Hepatocyte (in vitro differentiated cells): Measurements from ENCODE around the gene ILDR2. TPM values are rescaled to one million over a fixed set of nuclear protein-coding genes. Genes with fewer than 3 reads are reported as not detected.

ENCODE experiments used
- DNase-seq: peaks from one replicate; pipeline ENCODE4 v3.0.0-alpha.2; 2016; ENCODE audit warnings: low spot score
- H2AFZ ChIP-seq: fragments of 200-600 bp; sonication (generic); 2 replicates; pipeline ENCODE4 v1.6.0; 2016; ENCODE audit warnings: antibody characterized with exemption, mild to moderate bottlenecking
- H3K27ac ChIP-seq: fragments of 200-600 bp; sonication (generic); 2 replicates; pipeline ENCODE4 v1.5.1; 2016; ENCODE audit warnings: mild to moderate bottlenecking
- H3K27me3 ChIP-seq: fragments of 200-600 bp; sonication (generic); 2 replicates; pipeline ENCODE4 v1.6.1; 2016
- H3K36me3 ChIP-seq: fragments of 200-600 bp; sonication (generic); replicated peaks from 2 replicates; pipeline ENCODE4 v1.5.1; 2016; ENCODE audit warnings: low read depth; ENCODE audit not compliant: insufficient read depth
- H3K4me1 ChIP-seq: fragments of 200-600 bp; sonication (generic); 2 replicates; pipeline ENCODE4 v1.5.1; 2016; ENCODE audit warnings: mild to moderate bottlenecking, moderate library complexity; ENCODE audit not compliant: insufficient read depth
- H3K4me2 ChIP-seq: fragments of 200-600 bp; sonication (generic); 2 replicates; pipeline ENCODE4 v1.6.0; 2016
- H3K4me3 ChIP-seq: fragments of 200-600 bp; sonication (generic); 2 replicates; pipeline ENCODE4 v1.5.1; 2016; ENCODE audit warnings: mild to moderate bottlenecking
- H3K79me2 ChIP-seq: fragments of 200-600 bp; sonication (generic); 2 replicates; pipeline ENCODE4 v1.6.0; 2017; ENCODE audit warnings: mild to moderate bottlenecking
- H3K9me2 ChIP-seq: fragments of 200-600 bp; sonication (generic); replicated peaks from 2 replicates; pipeline ENCODE4 v1.6.0; 2017; ENCODE audit warnings: mild to moderate bottlenecking; ENCODE audit not compliant: insufficient read depth
- H3K9me3 ChIP-seq: fragments of 200-600 bp; sonication (generic); 2 replicates; pipeline ENCODE4 v1.5.1; 2016; ENCODE audit warnings: low read depth, mild to moderate bottlenecking
- H4K20me1 ChIP-seq: fragments of 200-600 bp; sonication (generic); 2 replicates; pipeline ENCODE4 v1.6.0; 2016; ENCODE audit warnings: mild to moderate bottlenecking; ENCODE audit not compliant: insufficient read depth, poor library complexity, severe bottlenecking
- EZH2 ChIP-seq: fragments of 200-600 bp; sonication (generic); IDR thresholded peaks from 2 replicates; pipeline ENCODE4 v1.6.1; 2016; ENCODE audit warnings: antibody characterized with exemption, mild to moderate bottlenecking, borderline replicate concordance
- EZH2phosphoT487 ChIP-seq: fragments of 200-600 bp; sonication (generic); IDR thresholded peaks from one replicate; pipeline ENCODE4 v1.6.1; 2018; ENCODE audit warnings: antibody characterized with exemption, mild to moderate bottlenecking, low read depth, moderate library complexity; ENCODE audit not compliant: unreplicated experiment, severe bottlenecking
- WGBS: methylation state at CpG from one replicate; pipeline ENCODE4 v1.1.6; 2016; ENCODE audit warnings: low lambda C conversion rate; ENCODE audit errors: missing lambda C conversion rate; 5-methylcytosine and 5-hydroxymethylcytosine counted together
- polyA plus RNA-seq: library from polyadenylated mRNA; unstranded; fragments of >200 nt; fragmentation: Nextera tagmentation; extraction: Ambion mirVana; gene quantifications from 2 replicates; pipeline ENCODE4 v1.2.1, GENCODE V29; 2016
- total RNA-seq: library from RNA; depleted of rRNA; stranded (reverse); fragments of >200 nt; gene quantifications from 2 replicates; pipeline ENCODE4 v1.2.3, GENCODE V29; 2014
- TF ChIP-seq, protein P1 (sequence below): fragments of 200-600 bp; sonication (generic); IDR thresholded peaks from 2 replicates; pipeline ENCODE4 v1.5.1; 2016; ENCODE audit warnings: antibody characterized with exemption, mild to moderate bottlenecking; ENCODE audit not compliant: poor library complexity

ILDR2 gene
- total and polyA plus RNA-seq, 2 experiments from 2014 or later = 1.6 to 3.4 TPM

DNA sequence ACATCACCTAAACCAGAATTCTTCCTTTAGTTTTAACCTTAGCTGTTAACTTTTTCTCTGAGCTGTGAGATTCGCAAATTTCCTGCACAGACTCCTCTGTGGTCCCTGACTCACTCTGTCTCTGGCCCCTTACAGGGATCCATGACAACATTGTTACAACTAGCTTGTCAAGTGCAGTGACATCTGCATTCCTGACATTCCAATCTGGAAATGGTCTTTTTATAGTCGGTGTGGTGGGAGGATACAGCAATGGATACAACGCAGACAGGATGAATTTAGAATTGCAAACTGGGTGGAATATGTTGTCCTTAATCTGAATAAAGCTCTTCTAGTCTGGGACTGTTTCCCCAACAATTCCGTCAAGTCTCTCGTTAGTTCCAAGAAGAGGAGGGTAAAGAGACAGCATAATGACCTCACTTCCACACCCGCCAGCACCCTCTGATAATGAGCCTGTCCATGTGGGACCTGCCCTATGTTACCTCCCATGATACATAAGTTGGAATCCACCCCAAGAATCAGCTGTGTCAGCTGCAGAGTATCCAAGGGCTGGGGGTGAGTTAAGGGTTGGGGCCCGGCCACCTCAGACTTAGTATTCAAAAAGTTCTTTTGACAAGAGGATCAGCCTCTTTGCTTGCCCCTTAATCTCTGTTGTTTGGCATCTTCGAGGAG is 49.4 kb downstream of the ILDR2 start:
- H3K27ac ChIP-seq = no peak overlapping the region

DNA sequence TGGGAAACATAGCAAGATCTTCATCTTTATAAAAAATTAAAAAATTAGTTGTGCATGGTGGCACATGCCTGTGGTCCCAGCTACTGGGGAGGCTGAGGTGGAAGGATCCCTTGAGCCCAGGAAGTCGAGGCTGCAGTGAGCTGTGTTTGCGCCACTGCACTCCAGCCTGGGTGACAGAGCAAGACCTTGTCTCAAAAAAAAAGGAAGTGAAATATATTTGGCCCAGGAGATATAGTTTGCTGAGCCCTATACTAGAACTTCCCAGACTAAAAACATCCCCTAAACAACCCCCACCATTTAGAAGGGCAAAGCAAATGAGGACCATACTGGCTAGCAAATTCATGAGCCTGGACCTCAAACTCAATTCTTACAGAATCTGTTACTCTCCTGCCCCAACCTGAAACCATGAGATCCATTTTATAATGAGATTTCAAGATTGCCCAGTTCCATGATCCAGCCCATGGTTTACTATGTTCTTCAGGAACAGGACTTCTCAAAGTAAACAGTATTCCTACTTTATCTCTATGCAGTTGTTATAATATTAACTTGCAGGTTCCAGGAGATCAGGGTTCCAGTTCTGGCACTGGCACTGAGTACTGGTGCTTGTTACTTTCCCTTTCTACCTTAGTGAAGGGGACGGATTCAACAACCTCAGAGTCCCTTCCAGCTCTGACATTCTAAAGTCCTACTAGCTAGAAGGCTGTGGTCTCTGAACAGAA is 50.4 kb downstream of the ILDR2 start:
- no peaks in the 10 kb centered on the region for H3K36me3 ChIP-seq
- no peak overlapping the region for H2AFZ ChIP-seq
- no peaks in the 10 kb centered on the region for H3K79me2 ChIP-seq
- DNase-seq = no peak
- H3K4me1 ChIP-seq = no peaks in the 10 kb centered on the region
- no peaks in the 10 kb centered on the region for H3K9me2 ChIP-seq
- 76% methylated on average over 3 of the region's 3 CpGs for WGBS
- H3K9me3 ChIP-seq = no peaks in the 10 kb centered on the region
- H3K4me3 ChIP-seq = no peak overlapping the region
- no peak overlapping the region for H3K4me2 ChIP-seq
- peaks cover 39% of the 10 kb centered on the region for H3K27me3 ChIP-seq
- no peaks in the 10 kb centered on the region for H4K20me1 ChIP-seq
- TF ChIP-seq EZH2 (no peak), EZH2phosphoT487 (no peak)
- TF ChIP-seq, protein P1, sequence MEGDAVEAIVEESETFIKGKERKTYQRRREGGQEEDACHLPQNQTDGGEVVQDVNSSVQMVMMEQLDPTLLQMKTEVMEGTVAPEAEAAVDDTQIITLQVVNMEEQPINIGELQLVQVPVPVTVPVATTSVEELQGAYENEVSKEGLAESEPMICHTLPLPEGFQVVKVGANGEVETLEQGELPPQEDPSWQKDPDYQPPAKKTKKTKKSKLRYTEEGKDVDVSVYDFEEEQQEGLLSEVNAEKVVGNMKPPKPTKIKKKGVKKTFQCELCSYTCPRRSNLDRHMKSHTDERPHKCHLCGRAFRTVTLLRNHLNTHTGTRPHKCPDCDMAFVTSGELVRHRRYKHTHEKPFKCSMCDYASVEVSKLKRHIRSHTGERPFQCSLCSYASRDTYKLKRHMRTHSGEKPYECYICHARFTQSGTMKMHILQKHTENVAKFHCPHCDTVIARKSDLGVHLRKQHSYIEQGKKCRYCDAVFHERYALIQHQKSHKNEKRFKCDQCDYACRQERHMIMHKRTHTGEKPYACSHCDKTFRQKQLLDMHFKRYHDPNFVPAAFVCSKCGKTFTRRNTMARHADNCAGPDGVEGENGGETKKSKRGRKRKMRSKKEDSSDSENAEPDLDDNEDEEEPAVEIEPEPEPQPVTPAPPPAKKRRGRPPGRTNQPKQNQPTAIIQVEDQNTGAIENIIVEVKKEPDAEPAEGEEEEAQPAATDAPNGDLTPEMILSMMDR = no peak
- no peak overlapping the region for H3K27ac ChIP-seq

More for the DNA sequence above, 49.4 kb downstream of the ILDR2 start:
- Histone ChIP-seq H3K9me2 (no peaks in the 10 kb centered on the region), H3K36me3 (no peaks in the 10 kb centered on the region), H4K20me1 (no peaks in the 10 kb centered on the region), H3K4me2 (no peak overlapping the region), H3K27me3 (peaks cover 34% of the 10 kb centered on the region), H3K4me1 (no peaks in the 10 kb centered on the region), H3K9me3 (no peaks in the 10 kb centered on the region), H3K79me2 (no peaks in the 10 kb centered on the region), H2AFZ (no peak overlapping the region), H3K4me3 (no peak overlapping the region)
- TF ChIP-seq, protein P1 = no peak
- TF ChIP-seq EZH2phosphoT487 (no peak), EZH2 (no peak)
- WGBS = 71% methylated on average over 8 of the region's 8 CpGs
- no peak for DNase-seq

DNA sequence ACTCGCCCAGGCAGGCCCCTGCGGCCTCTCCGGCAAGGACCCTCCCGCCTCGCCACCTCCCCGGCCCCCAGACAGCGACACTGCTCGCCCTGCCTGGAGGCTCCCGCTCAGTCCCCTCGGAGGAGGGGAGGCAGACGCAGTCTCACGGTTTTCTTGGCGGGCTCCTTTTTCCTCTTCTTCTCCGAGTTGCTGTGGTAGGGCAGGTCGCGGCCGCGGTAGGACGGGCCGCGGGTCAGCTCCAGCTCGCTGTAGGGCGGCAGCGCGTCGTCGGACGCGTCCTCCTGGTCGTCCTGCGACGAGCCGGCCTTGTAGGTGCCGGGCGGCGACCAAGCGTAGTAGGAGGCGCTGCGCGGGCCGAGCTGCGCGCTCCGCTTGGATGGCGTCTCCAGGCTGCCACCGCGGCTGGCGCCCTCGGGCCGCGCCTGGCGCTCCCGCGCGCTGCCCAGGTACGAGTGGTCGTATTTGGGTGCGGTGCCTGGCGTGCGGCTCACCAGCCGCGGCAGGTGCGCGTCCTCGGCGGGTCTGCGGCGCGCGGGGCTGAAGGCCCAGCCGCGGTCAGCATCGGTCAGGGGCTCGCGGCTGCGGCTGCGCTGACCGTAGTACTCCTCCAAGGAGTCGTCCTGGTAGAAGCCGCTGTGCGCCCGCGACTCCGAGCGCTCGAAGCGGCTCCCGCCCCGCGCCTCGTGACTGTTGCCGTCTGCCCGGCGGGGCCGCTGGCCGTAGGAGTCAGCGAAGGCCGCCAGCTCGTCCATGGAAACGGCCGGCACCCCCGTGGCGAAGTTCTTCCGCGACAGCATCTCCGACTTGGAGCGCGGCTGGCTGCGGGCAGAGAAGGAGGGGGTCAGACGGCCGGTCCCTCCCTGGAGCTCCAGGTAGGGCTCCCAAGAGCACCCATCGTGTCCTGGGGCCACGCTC is 54.5 kb downstream of the ILDR2 start:
- H3K4me2 ChIP-seq = peak overlapping the region; percentile 95
- TF ChIP-seq EZH2phosphoT487 (peak; percentile 23), EZH2 (peak; percentile 93)
- TF ChIP-seq, protein P1 = no peak
- H3K27ac ChIP-seq = no peak overlapping the region
- whole genome bisulfite sequencing = 8% methylated on average over 78 of the region's 113 CpGs
- H3K4me3 ChIP-seq = peak overlapping the region; percentile 26
- H3K27me3 ChIP-seq = peaks cover 65% of the 10 kb centered on the region
- peak overlapping the region; percentile 66 for H2AFZ ChIP-seq
- no peaks in the 10 kb centered on the region for H3K36me3 ChIP-seq
- no peaks in the 10 kb centered on the region for H3K9me2 ChIP-seq
- no peaks in the 10 kb centered on the region for H3K79me2 ChIP-seq
- peak; percentile 44 for DNase-seq
- no peaks in the 10 kb centered on the region for H3K9me3 ChIP-seq
- H3K4me1 ChIP-seq = no peaks in the 10 kb centered on the region
- H4K20me1 ChIP-seq = no peaks in the 10 kb centered on the region
